ENCODE data around the gene IGHMBP2.
A peak's percentile ranks its signal among the peaks of the same experiment; 100 is the strongest.
"Not testable (repeated sequence)": the region's sequence is repeated elsewhere in the genome, so short reads cannot be mapped to it uniquely, and the experiment has no call there.

The IGHMBP2 gene

GRCh38 chr11:68903288-68904247 lies at the start of gene IGHMBP2, which contains the start of gene MRPL21:
Gene IGHMBP2, plus strand, starts transcription at chr11:68903891. Its CDS starts 62 bp downstream, at chr11:68903953.
Gene MRPL21, minus strand, starts transcription at chr11:68903832. Its CDS starts 22 bp downstream, at chr11:68903810.
- DNase-seq, result peak; percentile 53 to 81

GRCh38 chr11:68854273-68854958 lies 49.3 kb upstream of the IGHMBP2 start:
- no peak for DNase-seq

GRCh38 chr11:68855205-68855981 lies 48.3 kb upstream of the IGHMBP2 start:
- DNase-seq, result no peak

GRCh38 chr11:68856425-68857030 lies 47.2 kb upstream of the IGHMBP2 start:
- not testable (repeated sequence) for DNase-seq

- DNase-seq, result no peak
Measured at GRCh38 chr11:68857037-68857586, 46.6 kb upstream of the IGHMBP2 start.

- no peak for DNase-seq
Measured at GRCh38 chr11:68859123-68859522, 44.6 kb upstream of the IGHMBP2 start.

GRCh38 chr11:68862421-68862820 lies 41.3 kb upstream of the IGHMBP2 start:
- DNase-seq, result no peak

GRCh38 chr11:68863553-68864265 lies 40.0 kb upstream of the IGHMBP2 start:
- no peak for DNase-seq

GRCh38 chr11:68865241-68865640 lies 38.5 kb upstream of the IGHMBP2 start:
- no peak for DNase-seq

GRCh38 chr11:68867066-68867465 lies 36.6 kb upstream of the IGHMBP2 start:
- no peak for DNase-seq

GRCh38 chr11:68868221-68868835 lies 35.4 kb upstream of the IGHMBP2 start:
- no peak for DNase-seq

- no peak for DNase-seq
Measured at GRCh38 chr11:68870470-68870869, 33.2 kb upstream of the IGHMBP2 start.

GRCh38 chr11:68872216-68873003 lies 31.3 kb upstream of the IGHMBP2 start:
- no peak for DNase-seq

GRCh38 chr11:68878022-68878421 lies 25.7 kb upstream of the IGHMBP2 start:
- DNase-seq, result no peak

- DNase-seq, result no peak
Measured at GRCh38 chr11:68880851-68881250, 22.8 kb upstream of the IGHMBP2 start.

GRCh38 chr11:68881320-68881719 lies 22.4 kb upstream of the IGHMBP2 start:
- DNase-seq, result no peak

- no peak for DNase-seq
Measured at GRCh38 chr11:68882391-68882790, 21.3 kb upstream of the IGHMBP2 start.

- not testable (repeated sequence) for DNase-seq
Measured at GRCh38 chr11:68884827-68885226, 18.9 kb upstream of the IGHMBP2 start.

GRCh38 chr11:68889948-68890446 lies 13.7 kb upstream of the IGHMBP2 start:
- DNase-seq, result no peak

Measured in SW 1271 (cell line).